ENCODE measurements around the gene CASK.

Gene CASK

GRCh38 chrX:41919870-41920269 is 3.5 kb downstream of the CASK start:
- Histone ChIP-seq H3K27ac (peak overlapping the region in 6 of 21 experiments; percentile 2 to 92 (median 14)), H3K4me3 (no peak overlapping the region)

- no peak overlapping the region for H3K4me3 ChIP-seq
- H3K27ac ChIP-seq = peak overlapping the region in 1 of 21 experiments; percentile 76
Observed at GRCh38 chrX:41917517-41917916, 5.8 kb downstream of the CASK start.

GRCh38 chrX:41913476-41913875 is 9.9 kb downstream of the CASK start:
- H3K4me3 ChIP-seq = no peak overlapping the region
- no peak overlapping the region for H3K27ac ChIP-seq

- no peak overlapping the region for H3K27ac ChIP-seq
- H3K4me3 ChIP-seq = no peak overlapping the region
Observed at GRCh38 chrX:41912923-41913322, 10.4 kb downstream of the CASK start.

GRCh38 chrX:41909068-41909467 is 14.3 kb downstream of the CASK start:
- Histone ChIP-seq H3K27ac (peak overlapping the region in 1 of 21 experiments; percentile 16), H3K4me3 (no peak overlapping the region)

- Histone ChIP-seq H3K4me3 (no peak overlapping the region), H3K27ac (no peak overlapping the region)
Observed at GRCh38 chrX:41906515-41907187, 16.7 kb downstream of the CASK start.

GRCh38 chrX:41903544-41903943 is 19.8 kb downstream of the CASK start:
- no peak overlapping the region for H3K4me3 ChIP-seq
- H3K27ac ChIP-seq = no peak overlapping the region

GRCh38 chrX:41900321-41900720 is 23.0 kb downstream of the CASK start:
- no peak overlapping the region for H3K4me3 ChIP-seq
- no peak overlapping the region for H3K27ac ChIP-seq

- H3K4me3 ChIP-seq = no peak overlapping the region
- no peak overlapping the region for H3K27ac ChIP-seq
Observed at GRCh38 chrX:41895826-41896225, 27.5 kb downstream of the CASK start.

- Histone ChIP-seq H3K4me3 (no peak overlapping the region), H3K27ac (no peak overlapping the region)
Observed at GRCh38 chrX:41890026-41890423, 33.3 kb downstream of the CASK start.

GRCh38 chrX:41889317-41890025 is 33.9 kb downstream of the CASK start:
- Histone ChIP-seq H3K4me3 (no peak overlapping the region), H3K27ac (no peak overlapping the region)

- H3K4me3 ChIP-seq = no peak overlapping the region
- H3K27ac ChIP-seq = no peak overlapping the region
Observed at GRCh38 chrX:41887691-41888090, 35.7 kb downstream of the CASK start.

GRCh38 chrX:41885724-41886123 is 37.6 kb downstream of the CASK start:
- H3K27ac ChIP-seq = no peak overlapping the region
- no peak overlapping the region for H3K4me3 ChIP-seq

GRCh38 chrX:41881166-41881565 is 42.2 kb downstream of the CASK start:
- no peak overlapping the region for H3K4me3 ChIP-seq
- H3K27ac ChIP-seq = no peak overlapping the region

GRCh38 chrX:41877167-41877566 is 46.2 kb downstream of the CASK start:
- H3K27ac ChIP-seq = no peak overlapping the region
- no peak overlapping the region for H3K4me3 ChIP-seq

GRCh38 chrX:41875142-41875541 is 48.2 kb downstream of the CASK start:
- no peak overlapping the region for H3K27ac ChIP-seq
- H3K4me3 ChIP-seq = no peak overlapping the region

GRCh38 chrX:41870719-41871151 is 52.6 kb downstream of the CASK start:
- Histone ChIP-seq H3K27ac (no peak overlapping the region), H3K4me3 (no peak overlapping the region)

GRCh38 chrX:41868392-41868977 is 54.9 kb downstream of the CASK start:
- H3K4me3 ChIP-seq = no peak overlapping the region
- H3K27ac ChIP-seq = no peak overlapping the region

GRCh38 chrX:41863343-41864203 is 59.8 kb downstream of the CASK start:
- H3K4me3 ChIP-seq = no peak overlapping the region
- H3K27ac ChIP-seq = no peak overlapping the region

- H3K27ac ChIP-seq = no peak overlapping the region
- H3K4me3 ChIP-seq = no peak overlapping the region
Observed at GRCh38 chrX:41862562-41863184, 60.7 kb downstream of the CASK start.

All from skin epidermis (tissue), 12 donors.